Measurements from ENCODE around the gene LRRC8B.

The LRRC8B gene

DNA sequence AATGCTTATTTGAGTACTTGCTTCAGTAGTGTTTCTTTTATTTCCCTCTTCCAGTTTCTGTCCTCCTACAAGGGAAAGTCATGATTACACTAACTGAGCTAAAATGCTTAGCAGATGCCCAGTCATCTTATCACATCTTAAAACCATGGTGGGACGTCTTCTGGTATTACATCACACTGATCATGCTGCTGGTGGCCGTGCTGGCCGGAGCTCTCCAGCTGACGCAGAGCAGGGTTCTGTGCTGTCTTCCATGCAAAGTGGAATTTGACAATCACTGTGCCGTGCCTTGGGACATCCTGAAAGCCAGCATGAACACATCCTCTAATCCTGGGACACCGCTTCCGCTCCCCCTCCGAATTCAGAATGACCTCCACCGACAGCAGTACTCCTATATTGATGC is 57.9 kb downstream of the LRRC8B start:
- no peak for TF ChIP-seq CREB1 (IDR thresholded peaks at IDR 0.05; ENCODE audit: low read depth)
- TF ChIP-seq, protein P1, sequence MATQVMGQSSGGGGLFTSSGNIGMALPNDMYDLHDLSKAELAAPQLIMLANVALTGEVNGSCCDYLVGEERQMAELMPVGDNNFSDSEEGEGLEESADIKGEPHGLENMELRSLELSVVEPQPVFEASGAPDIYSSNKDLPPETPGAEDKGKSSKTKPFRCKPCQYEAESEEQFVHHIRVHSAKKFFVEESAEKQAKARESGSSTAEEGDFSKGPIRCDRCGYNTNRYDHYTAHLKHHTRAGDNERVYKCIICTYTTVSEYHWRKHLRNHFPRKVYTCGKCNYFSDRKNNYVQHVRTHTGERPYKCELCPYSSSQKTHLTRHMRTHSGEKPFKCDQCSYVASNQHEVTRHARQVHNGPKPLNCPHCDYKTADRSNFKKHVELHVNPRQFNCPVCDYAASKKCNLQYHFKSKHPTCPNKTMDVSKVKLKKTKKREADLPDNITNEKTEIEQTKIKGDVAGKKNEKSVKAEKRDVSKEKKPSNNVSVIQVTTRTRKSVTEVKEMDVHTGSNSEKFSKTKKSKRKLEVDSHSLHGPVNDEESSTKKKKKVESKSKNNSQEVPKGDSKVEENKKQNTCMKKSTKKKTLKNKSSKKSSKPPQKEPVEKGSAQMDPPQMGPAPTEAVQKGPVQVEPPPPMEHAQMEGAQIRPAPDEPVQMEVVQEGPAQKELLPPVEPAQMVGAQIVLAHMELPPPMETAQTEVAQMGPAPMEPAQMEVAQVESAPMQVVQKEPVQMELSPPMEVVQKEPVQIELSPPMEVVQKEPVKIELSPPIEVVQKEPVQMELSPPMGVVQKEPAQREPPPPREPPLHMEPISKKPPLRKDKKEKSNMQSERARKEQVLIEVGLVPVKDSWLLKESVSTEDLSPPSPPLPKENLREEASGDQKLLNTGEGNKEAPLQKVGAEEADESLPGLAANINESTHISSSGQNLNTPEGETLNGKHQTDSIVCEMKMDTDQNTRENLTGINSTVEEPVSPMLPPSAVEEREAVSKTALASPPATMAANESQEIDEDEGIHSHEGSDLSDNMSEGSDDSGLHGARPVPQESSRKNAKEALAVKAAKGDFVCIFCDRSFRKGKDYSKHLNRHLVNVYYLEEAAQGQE (IDR thresholded peaks at IDR 0.05; ENCODE audit: low read depth) = no peak
- no peak for TF ChIP-seq TEAD4 (IDR thresholded peaks at IDR 0.05)
- TF ChIP-seq, protein P2, sequence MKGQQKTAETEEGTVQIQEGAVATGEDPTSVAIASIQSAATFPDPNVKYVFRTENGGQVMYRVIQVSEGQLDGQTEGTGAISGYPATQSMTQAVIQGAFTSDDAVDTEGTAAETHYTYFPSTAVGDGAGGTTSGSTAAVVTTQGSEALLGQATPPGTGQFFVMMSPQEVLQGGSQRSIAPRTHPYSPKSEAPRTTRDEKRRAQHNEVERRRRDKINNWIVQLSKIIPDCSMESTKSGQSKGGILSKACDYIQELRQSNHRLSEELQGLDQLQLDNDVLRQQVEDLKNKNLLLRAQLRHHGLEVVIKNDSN (IDR thresholded peaks at IDR 0.05) = no peak
- no peak for TF ChIP-seq ZBTB7A (IDR thresholded peaks at IDR 0.05; ENCODE audit: low read depth)
- no peak for TF ChIP-seq FOXM1 (IDR thresholded peaks at IDR 0.05; ENCODE audit: borderline replicate concordance, low read depth)
- no peak for TF ChIP-seq YY1 (IDR thresholded peaks at IDR 0.05; ENCODE audit: low read depth)

DNA sequence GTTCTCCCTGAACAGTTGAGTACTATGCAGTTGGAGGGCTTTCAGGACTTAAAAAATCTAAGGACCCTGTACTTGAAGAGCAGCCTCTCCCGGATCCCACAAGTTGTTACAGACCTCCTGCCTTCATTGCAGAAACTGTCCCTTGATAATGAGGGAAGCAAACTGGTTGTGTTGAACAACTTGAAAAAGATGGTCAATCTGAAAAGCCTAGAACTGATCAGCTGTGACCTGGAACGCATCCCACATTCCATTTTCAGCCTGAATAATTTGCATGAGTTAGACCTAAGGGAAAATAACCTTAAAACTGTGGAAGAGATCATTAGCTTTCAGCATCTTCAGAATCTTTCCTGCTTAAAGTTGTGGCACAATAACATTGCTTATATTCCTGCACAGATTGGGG is 59.6 kb downstream of the LRRC8B start:
- TF ChIP-seq TCF12 (IDR thresholded peaks at IDR 0.05; ENCODE audit: low read depth) = no peak
- TF ChIP-seq RAD21 (IDR thresholded peaks at IDR 0.05; ENCODE audit: low read depth) = no peak

DNA sequence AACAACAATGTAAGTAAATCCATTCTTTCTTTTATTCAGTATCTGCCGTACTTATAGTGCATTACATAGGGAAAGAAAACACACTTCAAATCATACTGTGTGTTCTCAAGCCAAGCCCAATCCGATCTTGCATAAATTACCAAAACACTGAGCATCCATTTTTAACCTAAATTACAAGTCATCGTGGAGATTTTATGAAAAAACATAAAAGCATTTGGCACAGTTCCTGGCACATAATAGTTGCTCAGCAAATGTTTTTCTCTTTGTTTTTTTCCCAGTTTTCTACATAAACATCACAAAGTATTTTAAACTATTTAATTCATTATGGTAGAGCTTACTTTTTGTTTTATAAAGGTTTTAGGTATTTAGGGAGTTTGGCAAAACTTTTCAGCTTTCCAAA is 60.2 kb downstream of the LRRC8B start:
- TF ChIP-seq RAD21 (IDR thresholded peaks at IDR 0.05; ENCODE audit: low read depth) (no peak), TCF12 (IDR thresholded peaks at IDR 0.05; ENCODE audit: low read depth) (no peak)
- TF ChIP-seq, protein P3, sequence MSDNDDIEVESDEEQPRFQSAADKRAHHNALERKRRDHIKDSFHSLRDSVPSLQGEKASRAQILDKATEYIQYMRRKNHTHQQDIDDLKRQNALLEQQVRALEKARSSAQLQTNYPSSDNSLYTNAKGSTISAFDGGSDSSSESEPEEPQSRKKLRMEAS (IDR thresholded peaks at IDR 0.05) = no peak

DNA sequence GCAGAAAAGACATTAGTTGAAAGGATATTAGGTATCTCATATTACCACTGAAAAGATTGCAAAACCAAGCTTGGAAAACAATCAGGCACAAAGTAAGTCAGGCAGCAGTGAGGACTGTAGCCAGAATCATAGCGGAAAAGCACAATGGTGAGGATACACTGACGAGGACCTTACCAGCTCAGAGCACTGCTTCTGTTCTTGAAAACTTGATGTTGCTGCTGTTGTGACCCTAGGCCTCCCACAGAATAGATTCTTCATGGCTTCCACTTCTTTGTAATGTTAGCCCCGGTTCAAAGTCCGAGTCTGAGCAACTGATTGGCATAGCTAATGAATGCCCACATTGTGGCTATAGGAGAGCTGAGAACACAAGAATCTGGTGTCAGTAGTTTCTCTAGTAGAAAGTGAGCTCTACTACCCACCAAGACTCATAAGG is 63.1 kb downstream of the LRRC8B start:
- peak; percentile 76 for TF ChIP-seq CEBPB (IDR thresholded peaks at IDR 0.05)
- no peak for TF ChIP-seq CREB1 (IDR thresholded peaks at IDR 0.05; ENCODE audit: low read depth)

DNA sequence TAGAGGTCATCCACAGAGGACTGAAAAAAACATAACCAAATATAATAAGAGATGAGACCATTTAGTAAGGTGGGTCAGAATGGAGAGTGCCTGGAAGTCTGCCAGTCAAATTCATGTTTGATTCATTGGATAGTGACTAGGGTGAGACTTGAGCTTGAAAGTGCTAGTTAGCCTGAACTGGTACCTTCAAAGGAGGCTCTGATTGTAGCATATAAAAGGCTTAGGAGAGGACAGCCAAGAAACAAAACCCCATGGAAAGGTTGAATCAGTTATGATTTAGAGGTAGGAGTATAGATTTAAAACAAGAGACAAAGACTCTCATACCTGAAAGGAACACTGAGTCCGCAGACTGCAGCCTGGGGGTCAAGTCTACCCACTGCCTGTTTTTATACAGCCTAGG is 63.9 kb downstream of the LRRC8B start:
- TF ChIP-seq TAF1 (IDR thresholded peaks at IDR 0.05; ENCODE audit: low read depth) = no peak
- no peak for TF ChIP-seq EGR1 (IDR thresholded peaks at IDR 0.05)
- TF ChIP-seq CREB1 (IDR thresholded peaks at IDR 0.05; ENCODE audit: low read depth) = no peak
- no peak for TF ChIP-seq EP300 (IDR thresholded peaks at IDR 0.05; ENCODE audit: borderline replicate concordance)
- TF ChIP-seq CEBPB (IDR thresholded peaks at IDR 0.05) = no peak
- TF ChIP-seq RAD21 (IDR thresholded peaks at IDR 0.05; ENCODE audit: low read depth) = no peak
- no peak for TF ChIP-seq TEAD4 (IDR thresholded peaks at IDR 0.05)
- TF ChIP-seq NFIC (IDR thresholded peaks at IDR 0.05) = no peak

DNA sequence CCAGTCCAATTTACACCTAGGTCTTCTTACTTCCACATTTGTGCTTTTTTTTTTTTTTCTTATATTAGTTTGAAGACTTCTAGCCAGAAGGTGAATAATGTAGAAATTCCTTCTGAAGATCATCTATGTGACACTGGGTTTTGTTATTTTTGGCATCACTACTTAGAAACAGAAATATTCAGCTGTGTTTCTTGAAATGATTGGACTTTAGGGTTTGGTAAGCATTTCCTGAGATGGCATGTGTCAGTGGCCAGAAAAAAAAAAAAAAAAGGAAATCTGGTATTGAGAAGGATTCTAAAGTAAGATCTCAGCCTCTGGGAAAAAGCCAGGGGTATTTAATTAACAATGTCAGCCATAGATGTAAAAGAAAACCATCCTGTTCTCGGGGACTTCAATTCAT is 64.9 kb downstream of the LRRC8B start:
- TF ChIP-seq YY1 (IDR thresholded peaks at IDR 0.05; ENCODE audit: low read depth) (no peak), RAD21 (IDR thresholded peaks at IDR 0.05; ENCODE audit: low read depth) (no peak), TEAD4 (IDR thresholded peaks at IDR 0.05) (no peak), CREB1 (IDR thresholded peaks at IDR 0.05; ENCODE audit: low read depth) (no peak), ZBTB7A (IDR thresholded peaks at IDR 0.05; ENCODE audit: low read depth) (no peak), EP300 (IDR thresholded peaks at IDR 0.05; ENCODE audit: borderline replicate concordance) (no peak), CEBPB (IDR thresholded peaks at IDR 0.05) (no peak), TCF12 (IDR thresholded peaks at IDR 0.05; ENCODE audit: low read depth) (no peak), EGR1 (IDR thresholded peaks at IDR 0.05) (no peak), TAF1 (IDR thresholded peaks at IDR 0.05; ENCODE audit: low read depth) (no peak), FOXM1 (IDR thresholded peaks at IDR 0.05; ENCODE audit: borderline replicate concordance, low read depth) (no peak), NFIC (IDR thresholded peaks at IDR 0.05) (no peak)
- TF ChIP-seq, protein P3 (IDR thresholded peaks at IDR 0.05) = no peak
- TF ChIP-seq, protein P2 (IDR thresholded peaks at IDR 0.05) = no peak
- TF ChIP-seq, protein P1 (IDR thresholded peaks at IDR 0.05; ENCODE audit: low read depth) = no peak

DNA sequence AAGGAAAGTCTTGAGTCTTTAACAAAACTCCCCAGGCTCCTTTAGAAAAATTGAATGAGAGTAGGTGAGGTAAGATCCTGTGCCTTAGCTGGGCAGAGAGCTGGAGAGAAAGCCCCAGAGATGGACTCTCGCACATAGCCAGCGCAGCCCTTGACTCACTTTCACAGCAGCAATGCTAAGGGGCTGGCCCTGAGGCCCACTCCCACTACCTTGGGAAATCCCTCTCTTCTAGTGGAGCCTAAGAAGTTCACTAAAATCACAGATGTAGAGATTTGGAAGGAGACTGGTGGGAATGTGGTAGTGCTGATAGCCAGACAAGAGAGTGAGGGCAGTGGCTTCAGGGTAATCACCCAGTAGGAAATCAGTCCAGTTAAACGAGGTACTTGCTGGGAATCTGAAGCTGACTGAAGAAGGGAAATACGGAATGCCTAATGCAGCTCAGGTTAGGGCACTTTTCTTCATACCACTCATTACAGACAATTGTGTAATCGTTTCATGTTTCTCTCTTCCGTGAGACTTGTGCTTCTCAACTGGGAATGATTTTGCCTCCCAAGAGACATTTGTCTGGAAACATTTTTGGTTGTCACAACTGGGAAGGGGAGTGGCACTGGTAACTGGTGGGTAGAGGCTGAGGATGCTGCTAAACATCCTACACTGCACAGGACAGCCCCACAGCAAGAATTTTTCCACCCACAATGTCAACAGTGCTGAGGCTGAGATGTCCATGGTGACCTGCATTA is 65.9 kb downstream of the LRRC8B start:
- no peak for TF ChIP-seq ZBTB7A (IDR thresholded peaks at IDR 0.05; ENCODE audit: low read depth)
- TF ChIP-seq, protein P2 (IDR thresholded peaks at IDR 0.05) = no peak
- no peak for TF ChIP-seq YY1 (IDR thresholded peaks at IDR 0.05; ENCODE audit: low read depth)
- no peak for TF ChIP-seq NFIC (IDR thresholded peaks at IDR 0.05)
- TF ChIP-seq, protein P3 (IDR thresholded peaks at IDR 0.05) = no peak
- TF ChIP-seq, protein P1 (IDR thresholded peaks at IDR 0.05; ENCODE audit: low read depth) = no peak
- no peak for TF ChIP-seq TAF1 (IDR thresholded peaks at IDR 0.05; ENCODE audit: low read depth)
- TF ChIP-seq TEAD4 (IDR thresholded peaks at IDR 0.05) = no peak
